ENCODE data around the gene AUTS2. TPM values are rescaled to one million over a fixed set of nuclear protein-coding genes. Genes with fewer than 3 reads are reported as not detected.

AUTS2 gene
- total and polyA plus RNA-seq, 2 of the 8 experiments (the other 6 are each of a cell fraction or from before 2014, with no cell fraction given), result 25.9 to 101 TPM

DNA sequence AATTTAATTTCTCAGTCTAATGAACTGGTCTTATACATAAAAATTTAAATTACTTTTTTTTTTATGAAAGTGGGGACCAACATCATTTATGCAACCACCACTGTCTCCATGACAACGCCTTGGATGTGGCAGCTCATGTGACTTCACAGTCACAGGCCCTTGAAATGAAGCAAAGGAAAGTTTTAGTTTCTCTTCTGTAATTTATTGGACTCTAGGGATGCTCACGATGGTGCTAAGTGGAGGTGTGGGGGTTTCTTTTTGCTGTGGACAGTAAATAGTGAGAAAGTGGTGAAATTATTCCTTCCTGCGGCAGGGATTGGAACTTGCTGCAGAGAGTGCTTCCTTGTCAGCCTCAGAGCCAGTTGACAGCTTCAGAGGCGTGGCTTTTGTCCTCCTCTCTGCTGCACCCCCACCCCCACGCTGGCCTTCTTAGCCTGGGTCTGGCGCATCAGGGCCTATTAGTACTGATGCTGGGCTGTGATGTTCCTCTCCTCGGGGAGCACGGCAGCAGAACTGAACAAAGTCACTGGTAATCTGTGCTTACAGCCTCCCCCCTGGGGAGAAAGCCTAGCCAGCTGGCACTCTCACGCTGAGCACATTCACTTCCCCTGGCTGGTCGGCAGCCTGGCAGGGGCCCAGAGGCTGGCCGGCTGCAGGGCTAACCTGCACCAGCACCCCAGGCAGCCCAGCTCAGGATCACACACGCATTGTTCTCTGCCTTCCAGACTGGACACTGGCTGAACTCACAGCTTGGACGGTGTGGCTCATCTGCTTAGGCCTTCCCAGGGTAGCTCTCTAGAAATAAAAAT lies 1016.2 kb downstream of the AUTS2 start:
- no peak overlapping the region for H3K4ac ChIP-seq (replicated peaks; ENCODE audit: insufficient read length, low read depth, low read length)
- H3K56ac ChIP-seq (replicated peaks; ENCODE audit: insufficient read length, low read depth, low read length), result no peak overlapping the region
- H3K4me1 ChIP-seq (replicated peaks in 1 of 4; ENCODE audit: control insufficient read depth in 3 of 4, insufficient read depth in 4 of 4, low read length in 3 of 4), result peaks cover 6 to 15% (median 13%) of the 10 kb centered on the region in 4 experiments
- no peak overlapping the region for H2BK5ac ChIP-seq (ENCODE audit: low read depth, low read length)
- ChIA-PET CTCF (ENCODE audit: partially characterized antibody) (interaction anchor here (0.6 to 1.1 kb wide), 4 partner anchors 15 to 328 kb away, joined by 3 to 4 read pairs (median 3); no protein-coding TSS in a partner anchor), POLR2A (ENCODE audit: partially characterized antibody) (interaction anchor here (0.8 kb wide), 1 partner anchor 20 kb away, joined by 3 read pairs; no protein-coding TSS in a partner anchor)
- H4K8ac ChIP-seq (ENCODE audit: extremely low read depth, insufficient read depth, low read length), result no peak overlapping the region
- H3K23me2 ChIP-seq (ENCODE audit: low read depth, low read length), result no peaks in the 10 kb centered on the region
- H2AFZ ChIP-seq (ENCODE audit: low read length), result no peak overlapping the region
- H4K20me1 ChIP-seq (replicated peaks in 1 of 2; ENCODE audit: control insufficient read depth in 1 of 2, insufficient read depth in 2 of 2, low read length in 2 of 2), result no peaks in the 10 kb centered on the region
- H4K91ac ChIP-seq (replicated peaks; ENCODE audit: insufficient read length, low read length), result no peak overlapping the region
- peak in 1 of 2 experiments; percentile 69 for DNase-seq (ENCODE audit: low read depth in 1 of 2, low spot score in 2 of 2)
- H3K9me3 ChIP-seq (ENCODE audit: insufficient read depth in 2 of 2, low read depth in 1 of 2, low read length in 1 of 2), result no peaks in the 10 kb centered on the region
- no peaks in the 10 kb centered on the region for H3K36me3 ChIP-seq (ENCODE audit: control insufficient read depth in 2 of 4, insufficient read depth in 4 of 4, low read length in 3 of 4)
- peak overlapping the region in 1 of 2 experiments; percentile 19; a peak in 2 of 4 replicates for H3K4me2 ChIP-seq (ENCODE audit: insufficient read depth in 1 of 2, low read depth in 2 of 2, low read length in 2 of 2)
- H3K18ac ChIP-seq (ENCODE audit: extremely low read depth, low read length), result peak overlapping the region; percentile 34; the same call in 1 of the 2 replicates
- peak overlapping the region in 1 of 4 experiments; percentile 8; a peak in 1 of 8 replicates for H3K4me3 ChIP-seq (ENCODE audit: extremely low read depth in 1 of 4, insufficient read depth in 2 of 4, low read depth in 3 of 4, low read length in 4 of 4)
- no peak overlapping the region for H3K9ac ChIP-seq (replicated peaks in 1 of 4; ENCODE audit: extremely low read depth in 1 of 4, low read depth in 3 of 4, low read length in 3 of 4)
- H2BK12ac ChIP-seq (ENCODE audit: low read depth, low read length), result no peak overlapping the region
- H2BK20ac ChIP-seq (ENCODE audit: low read length), result no peak overlapping the region
- TF ChIP-seq BCL11A (IDR thresholded peaks at IDR 0.05; ENCODE audit: low read depth in 2 of 2, low read length in 2 of 2) (no peak), SIN3A (conservative IDR thresholded peaks at IDR 0.05 in 1 of 2, IDR thresholded peaks at IDR 0.05 in 1 of 2; ENCODE audit: low read depth in 1 of 2, low read length in 2 of 2) (peak; percentile 31 to 66; a peak in 2 of 4 replicates), SIRT6 (IDR thresholded peaks at IDR 0.05; ENCODE audit: low read length) (no peak), HDAC2 (IDR thresholded peaks at IDR 0.05; ENCODE audit: borderline replicate concordance in 1 of 2, low read depth in 2 of 2, low read length in 2 of 2) (peak; percentile 66 to 85; a peak in 2 of 4 replicates), CREB1 (IDR thresholded peaks at IDR 0.05) (0 out of 2 replicates have a peak, but pooled peaks have one; percentile 38), SP4 (IDR thresholded peaks at IDR 0.05; ENCODE audit: low read length) (peak; percentile 56; the same call in 1 of the 2 replicates), CTBP2 (IDR thresholded peaks at IDR 0.05; ENCODE audit: borderline replicate concordance, insufficient read depth, insufficient read length, low read length) (peak; percentile 68)
- TF ChIP-seq, protein P1, sequence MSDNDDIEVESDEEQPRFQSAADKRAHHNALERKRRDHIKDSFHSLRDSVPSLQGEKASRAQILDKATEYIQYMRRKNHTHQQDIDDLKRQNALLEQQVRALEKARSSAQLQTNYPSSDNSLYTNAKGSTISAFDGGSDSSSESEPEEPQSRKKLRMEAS (IDR thresholded peaks at IDR 0.05), result peak; percentile 37; the same call in 1 of the 2 replicates
- no peaks in the 10 kb centered on the region for H3K79me2 ChIP-seq (ENCODE audit: control insufficient read depth in 1 of 2, insufficient read depth in 2 of 2, low read length in 2 of 2)
- no peak overlapping the region for H2BK120ac ChIP-seq (replicated peaks; ENCODE audit: low read depth, low read length)
- 46% methylated on average over 13 of the region's 13 CpGs; no CpG with 5 or more reads in 1 of the 2 experiments for WGBS, 2 experiments (ENCODE audit: extremely low coverage in 1 of 2, insufficient coverage in 1 of 2, insufficient read length in 1 of 2, insufficient replicate concordance in 2 of 2, low coverage in 1 of 2, low lambda C conversion rate in 2 of 2, missing lambda C conversion rate in 1 of 2)
- no peak overlapping the region for H3K23ac ChIP-seq (ENCODE audit: insufficient read length)
- FAIRE-seq, result peak; percentile 32
- H3K14ac ChIP-seq (ENCODE audit: insufficient read length), result no peak overlapping the region
- peaks cover 0 to 7% (median 0%) of the 10 kb centered on the region in 4 experiments; a peak in 2 of 7 replicates for H3K27me3 ChIP-seq (replicated peaks in 1 of 4; ENCODE audit: control insufficient read depth in 3 of 4, extremely low read depth in 1 of 4, insufficient read depth in 3 of 4, low read length in 3 of 4)
- no peaks in the 10 kb centered on the region for H3K79me1 ChIP-seq (ENCODE audit: low read depth, low read length)
- no peak overlapping the region for H2AK5ac ChIP-seq (ENCODE audit: low read depth, low read length)
- no peak overlapping the region for H2BK15ac ChIP-seq (ENCODE audit: low read length)
- no peak overlapping the region for H4K5ac ChIP-seq (ENCODE audit: insufficient read length, low read depth, low read length)
- H3K27ac ChIP-seq (ENCODE audit: low read depth, low read length), result no peak overlapping the region
